IMR-90 (cell line): Measurements from ENCODE around the gene C1QL4. TPM values are rescaled to one million over a fixed set of nuclear protein-coding genes. Genes with fewer than 3 reads are reported as not detected.

Experiments used
- ATAC-seq: fragments of 200-7000 bp; cut with Tn5 transposase; 2 replicates; pipeline ENCODE4 v1.9.1; 2020; ENCODE audit warnings: low read depth, mild to moderate bottlenecking, moderate library complexity
- BruUV-seq: library from RNA; stranded (reverse); fragments of 400-500 nt; replicated peaks from 2 replicates; lab custom pipeline; 2021; lab: Mats Ljungman, UMichigan
- CTCF ChIA-PET: fragments of 300-600 bp; formaldehyde crosslinking; extraction: SDS; loops from one replicate; lab custom pipeline; 2021; ENCODE audit warnings: antibody characterized with exemption; lab: Yijun Ruan, JAX
- POLR2A ChIA-PET: fragments of 300-600 bp; sonication (Branson Sonifier 250); formaldehyde crosslinking; loops from one replicate; lab custom pipeline; 2022; ENCODE audit warnings: antibody characterized with exemption; ENCODE audit not compliant: unreplicated experiment; lab: Charles Lee
- DNase-seq: peaks from one replicate; pipeline ENCODE4 v3.0.0; 2013
- H2AFZ ChIP-seq: replicated peaks from 2 replicates; pipeline ENCODE3; 2013; ENCODE audit warnings: low read length, mild to moderate bottlenecking; ENCODE audit not compliant: poor library complexity
- H2AK5ac ChIP-seq: 2 replicates; pipeline ENCODE4 v1.6.1; 2013; ENCODE audit warnings: low read depth, low read length, inconsistent platforms
- H2AK9ac ChIP-seq: replicated peaks from 2 replicates; pipeline ENCODE3; 2013; ENCODE audit warnings: mild to moderate bottlenecking, low read depth, low read length, moderate library complexity; ENCODE audit not compliant: poor library complexity
- H2BK120ac ChIP-seq: 2 replicates; pipeline ENCODE4 v1.6.1; 2013; ENCODE audit warnings: low read depth, low read length, inconsistent platforms
- H2BK15ac ChIP-seq: 3 replicates; pipeline ENCODE4 v1.6.1; 2013; ENCODE audit warnings: low read depth, low read length, inconsistent platforms
- H2BK20ac ChIP-seq: 2 replicates; pipeline ENCODE4 v1.6.1; 2013; ENCODE audit warnings: low read depth, mild to moderate bottlenecking, inconsistent platforms, low read length, moderate library complexity
- H2BK5ac ChIP-seq: 2 replicates; pipeline ENCODE4 v1.6.1; 2013; ENCODE audit warnings: mild to moderate bottlenecking, low read depth, low read length, inconsistent platforms; ENCODE audit not compliant: poor library complexity, severe bottlenecking
- H3K14ac ChIP-seq: replicated peaks from 2 replicates; pipeline ENCODE4 v1.6.1; 2013; ENCODE audit warnings: low read depth, low read length, inconsistent platforms
- H3K18ac ChIP-seq: 2 replicates; pipeline ENCODE4 v1.6.1; 2013; ENCODE audit warnings: low read depth, low read length, control low read depth
- H3K23ac ChIP-seq: 2 replicates; pipeline ENCODE4 v1.6.1; 2013; ENCODE audit warnings: low read depth, low read length, inconsistent platforms
- H3K27ac ChIP-seq: 2 replicates; pipeline ENCODE4 v1.5.1; 2013; ENCODE audit warnings: mild to moderate bottlenecking, control low read depth, low read length; ENCODE audit not compliant: insufficient read depth
- H3K27me3 ChIP-seq: 2 replicates; pipeline ENCODE4 v1.6.1; 2013; ENCODE audit warnings: low read length; ENCODE audit not compliant: control insufficient read depth, insufficient read depth
- H3K36me3 ChIP-seq: 2 replicates; pipeline ENCODE4 v1.6.1; 2013; ENCODE audit warnings: low read length, mixed read lengths; ENCODE audit not compliant: control insufficient read depth, insufficient read depth
- H3K4ac ChIP-seq: 2 replicates; pipeline ENCODE4 v1.6.1; 2013; ENCODE audit warnings: low read depth, low read length, inconsistent platforms
- H3K4me1 ChIP-seq: 2 replicates; pipeline ENCODE4 v1.6.1; 2013; ENCODE audit warnings: low read length, mixed read lengths; ENCODE audit not compliant: control insufficient read depth, insufficient read depth
- H3K4me2 ChIP-seq: 2 replicates; pipeline ENCODE4 v1.6.1; 2013; ENCODE audit warnings: low read depth, mild to moderate bottlenecking, control low read depth, low read length, moderate library complexity
- H3K4me3 ChIP-seq: 2 replicates; pipeline ENCODE4 v1.5.1; 2013; ENCODE audit warnings: low read depth, mild to moderate bottlenecking, control low read depth, low read length, moderate library complexity; ENCODE audit not compliant: insufficient read depth
- H3K56ac ChIP-seq: 2 replicates; pipeline ENCODE4 v1.6.1; 2013; ENCODE audit warnings: low read length, inconsistent platforms; ENCODE audit not compliant: insufficient read depth; ENCODE audit errors: extremely low read depth
- H3K79me1 ChIP-seq, 2 experiments: 2 replicates each; pipeline ENCODE4 v1.6.1; 2013; ENCODE audit warnings: low read length in 2 of 2, inconsistent platforms in 1 of 2, low read depth in 1 of 2
- H3K9ac ChIP-seq: 2 replicates; pipeline ENCODE4 v1.6.1; 2013; ENCODE audit warnings: low read depth, low read length, control low read depth
- H3K9me1 ChIP-seq: 2 replicates; pipeline ENCODE4 v1.6.1; 2013; ENCODE audit warnings: low read length, inconsistent platforms; ENCODE audit not compliant: insufficient read depth
- H3K9me3 ChIP-seq: 2 replicates; pipeline ENCODE4 v1.6.1; 2013; ENCODE audit warnings: low read length; ENCODE audit not compliant: control insufficient read depth, insufficient read depth
- H4K20me1 ChIP-seq: 2 replicates; pipeline ENCODE4 v1.6.1; 2013; ENCODE audit warnings: low read length, inconsistent platforms; ENCODE audit not compliant: insufficient read depth
- H4K5ac ChIP-seq: 2 replicates; pipeline ENCODE4 v1.6.1; 2013; ENCODE audit warnings: mild to moderate bottlenecking, low read depth, low read length, control low read depth
- H4K8ac ChIP-seq, 2 experiments: 2 replicates each; pipeline ENCODE4 v1.6.1; 2013; ENCODE audit warnings: low read depth in 2 of 2, low read length in 2 of 2, control low read depth in 1 of 2, inconsistent platforms in 1 of 2
- H4K91ac ChIP-seq: 2 replicates; pipeline ENCODE4 v1.6.1; 2013; ENCODE audit warnings: low read depth, low read length, inconsistent platforms; ENCODE audit not compliant: insufficient read depth
- BHLHE40 ChIP-seq: fragments of 150-350 bp; IDR thresholded peaks from 2 replicates; pipeline ENCODE4 v1.6.1; 2016; ENCODE audit warnings: mild to moderate bottlenecking, low read depth, low read length
- CEBPB ChIP-seq: IDR thresholded peaks from 2 replicates; pipeline ENCODE4 v1.6.1; 2012; ENCODE audit warnings: low read depth, low read length, improper control_type of control experiment
- CHD1 ChIP-seq: IDR thresholded peaks from 2 replicates; pipeline ENCODE4 v1.6.1; 2012; ENCODE audit warnings: low read depth, low read length, improper control_type of control experiment
- FOS ChIP-seq: fragments of 150-350 bp; IDR thresholded peaks from 2 replicates; pipeline ENCODE4 v1.6.1; 2016; ENCODE audit warnings: low read depth, low read length
- MAFK ChIP-seq: IDR thresholded peaks from 2 replicates; pipeline ENCODE4 v1.6.1; 2012; ENCODE audit warnings: low read depth, low read length, improper control_type of control experiment
- MAZ ChIP-seq: IDR thresholded peaks from 2 replicates; pipeline ENCODE4 v1.6.1; 2012; ENCODE audit warnings: low read depth, mild to moderate bottlenecking, low read length, improper control_type of control experiment, moderate library complexity, borderline replicate concordance
- MXI1 ChIP-seq: IDR thresholded peaks from 2 replicates; pipeline ENCODE4 v1.6.1; 2012; ENCODE audit warnings: low read depth, mild to moderate bottlenecking, low read length, moderate library complexity, borderline replicate concordance
- NFE2L2 ChIP-seq: fragments of 150-350 bp; IDR thresholded peaks from 2 replicates; pipeline ENCODE4 v1.6.1; 2016; ENCODE audit warnings: low read depth, mild to moderate bottlenecking, low read length
- POLR2A ChIP-seq: IDR thresholded peaks from 2 replicates; pipeline ENCODE4 v1.6.1; 2012; ENCODE audit warnings: mild to moderate bottlenecking, low read depth, low read length
- RAD21 ChIP-seq: IDR thresholded peaks from 2 replicates; pipeline ENCODE4 v1.6.1; 2012; ENCODE audit warnings: low read length, improper control_type of control experiment
- RCOR1 ChIP-seq: IDR thresholded peaks from 2 replicates; pipeline ENCODE4 v1.6.1; 2012; ENCODE audit warnings: mild to moderate bottlenecking, low read length, improper control_type of control experiment; ENCODE audit not compliant: insufficient replicate concordance
- RFX5 ChIP-seq: IDR thresholded peaks from 2 replicates; pipeline ENCODE4 v1.8.0; 2012; ENCODE audit warnings: low read depth, mild to moderate bottlenecking, low read length, moderate library complexity
- SMC3 ChIP-seq: fragments of 150-350 bp; IDR thresholded peaks from 2 replicates; pipeline ENCODE4 v1.6.1; 2016; ENCODE audit warnings: low read depth, mild to moderate bottlenecking, antibody characterized with exemption, low read length, moderate library complexity
- USF2 ChIP-seq: fragments of 150-350 bp; IDR thresholded peaks from 2 replicates; pipeline ENCODE4 v1.6.1; 2017; ENCODE audit warnings: mild to moderate bottlenecking, antibody characterized with exemption, low read length, low read depth
- WGBS, 2 experiments: methylation state at CpG; one replicate each; pipeline versions ENCODE4 v1.1.5 to v1.1.7; 2013; ENCODE audit warnings: missing lambda C conversion rate in 2 of 2; ENCODE audit not compliant: insufficient read length in 1 of 2; ENCODE audit errors: extremely low coverage in 2 of 2; 5-methylcytosine and 5-hydroxymethylcytosine counted together
- dilution Hi-C: fragments of 300-500 bp; cut with HindIII; formaldehyde crosslinking; loops from one replicate; pipeline ENCODE4 v1.14.3; 2018; ENCODE audit warnings: low sequenced_read_pairs; ENCODE audit not compliant: unreplicated experiment
- in situ Hi-C: fragments of 300-500 bp; cut with MboI; formaldehyde crosslinking; loops from 3 replicates; pipeline ENCODE4 v1.14.3; 2019; ENCODE audit warnings: low sequenced_read_pairs, inconsistent platforms, mixed read lengths
- intact Hi-C: fragments of 100-400 bp; cut with micrococcal nuclease; formaldehyde crosslinking; loops from 2 replicates; pipeline ENCODE4 v1.10.0; 2022
- polyA plus RNA-seq, 3 experiments: library from polyadenylated mRNA; depleted of rRNA; stranded (reverse); fragments of >200 nt; gene quantifications; 2 replicates each; pipeline ENCODE4 v1.2.3, GENCODE V29; 2012; ENCODE audit warnings: low replicate concordance in 1 of 3
- total RNA-seq: library from RNA; depleted of rRNA; stranded (reverse); fragments of >200 nt; gene quantifications from 2 replicates; pipeline ENCODE4 v1.2.3, GENCODE V29; 2012
- TF ChIP-seq, protein P1 (sequence below): conservative IDR thresholded peaks from 2 replicates; pipeline ENCODE4 v1.5.1; 2012; ENCODE audit warnings: mild to moderate bottlenecking, low read depth, low read length, improper control_type of control experiment

The C1QL4 gene
- total and polyA plus RNA-seq, 2 of the 4 experiments (the other 2 are of a cell fraction) = 0.18 to 0.46 TPM

DNA sequence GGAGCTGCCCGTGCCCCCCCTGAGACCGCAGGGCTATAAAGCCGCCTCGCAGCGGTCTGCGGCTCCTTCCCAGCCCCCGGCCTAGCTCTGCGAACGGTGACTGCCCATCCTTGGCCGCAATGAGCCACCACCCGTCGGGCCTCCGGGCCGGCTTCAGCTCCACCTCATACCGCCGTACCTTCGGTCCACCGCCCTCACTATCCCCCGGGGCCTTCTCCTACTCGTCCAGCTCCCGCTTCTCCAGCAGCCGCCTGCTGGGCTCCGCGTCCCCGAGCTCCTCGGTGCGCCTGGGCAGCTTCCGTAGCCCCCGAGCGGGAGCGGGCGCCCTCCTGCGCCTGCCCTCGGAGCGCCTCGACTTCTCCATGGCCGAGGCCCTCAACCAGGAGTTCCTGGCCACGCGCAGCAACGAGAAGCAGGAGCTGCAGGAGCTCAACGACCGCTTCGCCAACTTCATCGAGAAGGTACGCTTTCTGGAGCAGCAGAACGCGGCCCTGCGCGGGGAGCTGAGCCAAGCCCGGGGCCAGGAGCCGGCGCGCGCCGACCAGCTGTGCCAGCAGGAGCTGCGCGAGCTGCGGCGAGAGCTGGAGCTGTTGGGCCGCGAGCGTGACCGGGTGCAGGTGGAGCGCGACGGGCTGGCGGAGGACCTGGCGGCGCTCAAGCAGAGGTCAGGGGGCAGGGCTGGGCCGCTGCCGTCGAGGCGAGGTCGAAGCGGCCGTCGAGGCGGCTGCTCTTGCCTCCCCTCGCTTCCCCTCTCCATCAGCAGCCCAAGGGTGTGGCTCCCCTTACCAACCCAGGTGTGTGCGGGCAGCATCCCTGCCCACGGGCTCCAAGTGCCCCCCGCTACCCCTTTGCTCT is 41.7 kb downstream of the C1QL4 start, which contains the start of gene PRPH:
Gene PRPH (plus strand): TSS at position 66 of the 855 bp plus-strand sequence. CDS start 54 bp downstream, at position 120.
- peak within 1 kb of the TSS; percentile 42 for H2AK9ac ChIP-seq
- no TSS peak for BruUV-seq
- H2BK20ac ChIP-seq = no peak within 1 kb of the TSS
- H3K36me3 ChIP-seq = no peaks in the 10 kb centered on the region
- H2BK120ac ChIP-seq = no peak within 1 kb of the TSS
- no peaks in the 10 kb centered on the region for H3K79me1 ChIP-seq
- no peak within 1 kb of the TSS for H3K27ac ChIP-seq
- no peak within 1 kb of the TSS for H3K14ac ChIP-seq
- H3K9me3 ChIP-seq = peaks cover 6% of the 10 kb centered on the region; the same call in 1 of the 2 replicates
- DNase-seq (no peak), ATAC-seq (no peak)
- no peak within 1 kb of the TSS for H2BK5ac ChIP-seq
- H3K18ac ChIP-seq = no peak within 1 kb of the TSS
- peaks cover 61% of the 10 kb centered on the region for H3K27me3 ChIP-seq
- H3K9me1 ChIP-seq = no peaks in the 10 kb centered on the region
- H4K5ac ChIP-seq = no peak within 1 kb of the TSS
- peaks cover 7% of the 10 kb centered on the region for H3K4me1 ChIP-seq
- H2AK5ac ChIP-seq = no peak within 1 kb of the TSS
- no peak within 1 kb of the TSS for H3K4ac ChIP-seq
- intact Hi-C loops (no loop called here), in situ Hi-C loops (no loop called here), dilution Hi-C loops (no loop called here)
- no peak within 1 kb of the TSS for H3K56ac ChIP-seq
- H2BK15ac ChIP-seq = no peak within 1 kb of the TSS
- H3K23ac ChIP-seq = no peak within 1 kb of the TSS
- no peak within 1 kb of the TSS for H3K4me2 ChIP-seq
- no peak within 1 kb of the TSS for H3K4me3 ChIP-seq
- 15% methylated on average over 47 of the region's 82 CpGs; no CpG with 5 or more reads in 1 of the 2 experiments for WGBS, 2 experiments
- H2AFZ ChIP-seq = peak within 1 kb of the TSS; percentile 43
- POLR2A ChIA-PET = no interaction called here
- no peaks in the 10 kb centered on the region for H4K20me1 ChIP-seq
- CTCF ChIA-PET = interaction anchor here (0.5 to 1.5 kb wide), 3 partner anchors 48 to 190 kb away, joined by 4 to 5 read pairs (median 4); no protein-coding TSS in a partner anchor
- H4K8ac ChIP-seq = no peak within 1 kb of the TSS
- H3K9ac ChIP-seq = no peak within 1 kb of the TSS
- H4K91ac ChIP-seq = no peak within 1 kb of the TSS
- TF ChIP-seq MAFK = no peak
- TF ChIP-seq FOS = no peak
- TF ChIP-seq POLR2A = no peak
- TF ChIP-seq BHLHE40 = no peak
- TF ChIP-seq SMC3 = no peak
- TF ChIP-seq RCOR1 = no peak
- no peak for TF ChIP-seq MXI1
- no peak for TF ChIP-seq MAZ
- TF ChIP-seq, protein P1, sequence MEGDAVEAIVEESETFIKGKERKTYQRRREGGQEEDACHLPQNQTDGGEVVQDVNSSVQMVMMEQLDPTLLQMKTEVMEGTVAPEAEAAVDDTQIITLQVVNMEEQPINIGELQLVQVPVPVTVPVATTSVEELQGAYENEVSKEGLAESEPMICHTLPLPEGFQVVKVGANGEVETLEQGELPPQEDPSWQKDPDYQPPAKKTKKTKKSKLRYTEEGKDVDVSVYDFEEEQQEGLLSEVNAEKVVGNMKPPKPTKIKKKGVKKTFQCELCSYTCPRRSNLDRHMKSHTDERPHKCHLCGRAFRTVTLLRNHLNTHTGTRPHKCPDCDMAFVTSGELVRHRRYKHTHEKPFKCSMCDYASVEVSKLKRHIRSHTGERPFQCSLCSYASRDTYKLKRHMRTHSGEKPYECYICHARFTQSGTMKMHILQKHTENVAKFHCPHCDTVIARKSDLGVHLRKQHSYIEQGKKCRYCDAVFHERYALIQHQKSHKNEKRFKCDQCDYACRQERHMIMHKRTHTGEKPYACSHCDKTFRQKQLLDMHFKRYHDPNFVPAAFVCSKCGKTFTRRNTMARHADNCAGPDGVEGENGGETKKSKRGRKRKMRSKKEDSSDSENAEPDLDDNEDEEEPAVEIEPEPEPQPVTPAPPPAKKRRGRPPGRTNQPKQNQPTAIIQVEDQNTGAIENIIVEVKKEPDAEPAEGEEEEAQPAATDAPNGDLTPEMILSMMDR = no peak
- no peak for TF ChIP-seq USF2
- TF ChIP-seq RFX5 = no peak
- TF ChIP-seq CEBPB = no peak
- TF ChIP-seq RAD21 = no peak
- no peak for TF ChIP-seq CHD1
- TF ChIP-seq NFE2L2 = no peak
